Right lung (tissue), 5 donors: Measurements from ENCODE around the gene SV2B. TPM values are rescaled to one million over a fixed set of nuclear protein-coding genes. Genes with fewer than 3 reads are reported as not detected.
A peak's percentile ranks its signal among the peaks of the same experiment; 100 is the strongest.

Experiments
- DNase-seq, 2 donors: peaks; one replicate each; pipeline ENCODE4 v3.0.0-alpha.2; 2013
- polyA plus RNA-seq, 5 donors: library from polyadenylated mRNA; unstranded; fragments of 120-200 nt; gene quantifications; one replicate each; pipeline versions ENCODE4 v1.2.1 to v1.2.3, GENCODE V29; 2013; ENCODE audit warnings: inconsistent platforms in 1 of 5, low replicate concordance in 1 of 5; ENCODE audit not compliant: insufficient read length in 5 of 5, insufficient read depth in 1 of 5

The SV2B gene
- polyA plus RNA-seq, 5 donors, result 1.3 to 2.6 (median 1.5) TPM

GRCh38 chr15:91184441-91184840 lies 84.4 kb downstream of the SV2B start:
- DNase-seq, result no peak

DNA sequence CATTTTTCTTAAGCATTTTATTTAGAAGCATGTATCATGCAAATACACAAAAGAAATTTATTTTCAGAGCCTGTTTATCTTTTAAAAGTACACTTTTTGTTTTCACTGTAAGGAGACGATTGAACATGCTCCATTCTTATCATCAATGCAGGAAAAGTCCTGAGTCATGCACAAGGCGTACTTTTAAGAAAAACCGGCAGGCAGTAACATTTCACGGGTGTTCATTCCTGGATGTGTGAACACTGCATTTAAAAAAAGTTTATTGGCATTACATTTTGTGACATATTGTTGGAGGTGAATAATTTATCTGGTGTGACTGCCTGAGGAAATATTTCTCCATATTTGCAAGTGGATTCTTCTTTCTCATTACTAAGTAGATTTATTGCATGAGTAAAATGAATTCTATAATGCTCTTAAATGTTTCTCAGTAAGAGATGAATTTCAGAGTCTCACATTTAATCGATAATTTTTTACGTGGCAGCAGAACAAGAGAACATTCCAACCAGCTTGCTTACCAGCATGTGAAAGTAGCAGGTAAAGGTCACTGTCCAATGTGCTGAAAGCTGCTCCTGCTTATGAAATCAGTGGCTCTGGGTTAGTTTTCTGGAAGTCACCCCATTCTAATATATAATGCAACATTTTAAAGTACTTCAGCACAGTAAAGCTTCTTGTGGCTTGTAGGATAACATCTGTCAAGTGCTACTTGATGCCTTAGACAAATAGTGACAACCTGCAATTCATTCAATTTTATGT lies 87.0 kb downstream of the SV2B start:
- no peak for DNase-seq

DNA sequence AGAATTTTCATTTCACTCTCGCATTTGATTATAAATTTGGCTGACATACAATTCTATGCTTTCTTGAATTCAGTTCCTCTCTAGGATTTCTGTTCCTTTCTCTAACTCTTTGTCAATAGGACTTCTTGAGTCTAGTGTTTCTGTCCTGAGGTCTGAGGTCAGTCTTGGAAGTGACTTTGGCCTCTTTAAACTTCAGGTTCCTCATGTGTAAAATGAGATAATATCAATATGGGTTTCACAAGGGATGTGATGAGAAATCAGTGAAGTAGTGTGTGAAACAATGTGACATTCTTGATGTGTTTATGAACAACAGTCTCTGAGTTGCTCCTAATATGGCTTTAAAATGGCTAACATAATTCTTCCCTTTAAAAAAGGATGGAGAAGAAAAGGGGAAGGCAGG lies 92.2 kb downstream of the SV2B start:
- no peak for DNase-seq

DNA sequence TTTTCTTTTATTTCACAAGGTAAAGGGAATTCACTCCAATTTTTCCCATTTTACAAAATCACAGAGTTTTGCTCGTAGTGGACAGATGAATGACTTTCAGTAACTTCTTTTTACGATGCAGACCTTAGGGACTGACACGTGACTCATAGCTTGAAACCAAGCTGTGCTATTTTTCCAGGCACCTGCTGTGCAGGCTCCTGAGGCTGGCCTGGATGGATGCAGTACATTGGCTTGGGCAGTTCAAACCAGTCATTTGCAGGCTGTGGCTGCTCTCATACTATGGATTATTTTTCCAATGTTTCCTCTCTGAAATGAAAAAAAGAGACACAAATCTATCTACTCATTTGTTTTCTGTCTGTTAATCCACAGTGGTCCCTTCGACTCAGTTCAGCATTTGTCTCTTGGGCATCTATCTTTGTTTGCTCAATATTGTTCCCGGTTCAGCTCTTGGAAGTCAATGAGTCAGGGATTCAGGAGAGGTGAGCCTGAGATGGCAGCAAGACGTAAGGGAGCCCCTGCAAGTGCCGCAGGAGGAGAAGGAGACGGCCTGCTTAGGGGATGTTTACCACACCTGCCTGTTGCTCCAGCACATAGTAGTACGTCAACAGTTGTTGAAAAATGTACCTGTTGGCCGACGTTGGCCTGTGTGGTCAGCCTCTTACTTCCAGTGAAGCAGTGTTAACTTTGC lies 92.8 kb downstream of the SV2B start:
- no peak for DNase-seq

- no peak for DNase-seq
Observed at GRCh38 chr15:91193378-91193720, 93.3 kb downstream of the SV2B start.

DNA sequence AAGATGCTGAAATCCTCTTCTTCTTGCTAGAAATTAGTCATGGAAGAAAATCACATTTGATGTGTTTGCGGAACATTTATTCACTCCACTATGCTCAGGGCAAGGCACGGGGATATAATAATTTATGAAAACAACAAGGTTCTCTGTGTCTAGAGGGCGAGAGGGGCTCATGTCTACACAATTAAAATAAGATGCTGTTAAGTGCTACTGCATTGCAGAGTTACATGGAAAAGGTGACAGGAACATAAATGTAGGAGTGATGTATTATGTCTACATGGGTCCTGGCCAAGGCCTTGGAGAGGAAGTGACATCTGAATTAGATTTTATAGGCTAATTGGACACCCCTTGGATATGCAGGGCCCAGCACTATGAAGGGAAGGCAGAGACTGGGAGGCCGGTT lies 96.1 kb downstream of the SV2B start:
- no peak for DNase-seq

- no peak for DNase-seq
Observed at GRCh38 chr15:91196768-91197167, 96.7 kb downstream of the SV2B start.

GRCh38 chr15:91199511-91199910 lies 99.5 kb downstream of the SV2B start:
- no peak for DNase-seq

- no peak for DNase-seq
Observed at GRCh38 chr15:91200101-91200754, 100.2 kb downstream of the SV2B start.

DNA sequence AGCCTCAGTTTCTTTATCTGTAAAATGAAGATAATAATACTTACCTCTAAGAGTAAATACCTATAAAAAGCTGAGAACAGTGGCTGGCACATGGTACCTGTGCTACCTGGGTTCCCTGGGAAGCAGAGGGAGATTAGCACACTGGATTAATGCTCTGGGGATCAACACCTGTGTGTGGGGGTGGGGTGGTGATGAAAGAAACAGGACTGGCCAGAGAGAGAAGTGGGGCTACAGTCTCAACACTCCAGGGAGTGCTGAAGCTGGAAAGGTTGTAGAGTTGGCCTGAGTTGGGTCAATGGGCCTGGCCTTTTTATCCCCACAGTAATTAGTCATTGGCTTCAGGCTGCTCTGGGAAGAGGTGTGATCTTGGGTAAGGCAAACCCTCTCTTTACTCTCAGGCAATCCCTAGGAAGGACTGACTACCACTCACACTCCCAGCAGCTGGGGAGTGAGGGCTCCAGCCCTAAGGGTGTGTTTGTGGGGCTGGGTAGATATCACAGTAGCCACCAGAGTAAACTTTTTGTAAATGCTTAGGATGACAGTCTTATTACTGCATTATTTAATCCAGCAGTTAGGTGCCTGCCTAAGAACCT lies 102.5 kb downstream of the SV2B start:
- no peak for DNase-seq

GRCh38 chr15:91203619-91204203 lies 103.7 kb downstream of the SV2B start:
- no peak for DNase-seq

DNA sequence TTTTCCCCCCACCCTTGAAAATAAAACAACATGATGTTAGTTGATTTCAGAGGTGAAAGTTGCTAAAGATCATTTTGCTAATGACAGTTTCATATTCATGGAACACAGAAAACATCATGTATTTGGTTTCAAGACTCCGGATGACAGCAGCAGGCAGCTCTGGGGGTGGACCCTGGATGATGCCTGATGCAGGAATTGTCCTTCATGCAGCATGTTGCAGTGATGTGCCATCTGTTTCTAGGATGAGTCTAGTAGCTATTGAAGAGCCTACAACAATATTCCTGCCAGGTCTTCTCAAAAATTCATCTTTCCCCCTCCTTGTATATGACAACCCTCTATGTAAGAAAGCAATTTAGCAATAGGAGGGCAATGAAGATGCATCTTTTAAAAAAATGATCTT lies 108.3 kb downstream of the SV2B start:
- DNase-seq, result no peak

DNA sequence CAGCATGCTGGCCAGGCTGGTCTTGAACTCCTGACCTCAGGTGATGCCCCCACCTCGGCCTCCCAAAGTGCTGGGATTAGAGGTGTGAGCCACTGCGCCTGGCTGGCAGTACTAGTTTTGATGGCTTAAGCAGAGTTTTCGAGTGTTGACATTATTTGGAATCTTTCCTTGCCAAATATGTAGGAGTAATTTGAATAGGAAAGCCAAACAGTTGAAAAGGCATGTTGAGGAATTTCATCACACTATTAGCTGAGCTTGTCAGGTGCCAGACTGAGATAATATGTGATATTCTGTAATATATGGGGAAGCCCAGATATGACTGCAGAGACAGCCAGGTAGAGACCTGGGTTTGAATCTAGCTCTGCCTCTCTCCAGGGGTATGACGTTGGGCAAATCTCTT lies 109.3 kb downstream of the SV2B start:
- DNase-seq, result no peak

DNA sequence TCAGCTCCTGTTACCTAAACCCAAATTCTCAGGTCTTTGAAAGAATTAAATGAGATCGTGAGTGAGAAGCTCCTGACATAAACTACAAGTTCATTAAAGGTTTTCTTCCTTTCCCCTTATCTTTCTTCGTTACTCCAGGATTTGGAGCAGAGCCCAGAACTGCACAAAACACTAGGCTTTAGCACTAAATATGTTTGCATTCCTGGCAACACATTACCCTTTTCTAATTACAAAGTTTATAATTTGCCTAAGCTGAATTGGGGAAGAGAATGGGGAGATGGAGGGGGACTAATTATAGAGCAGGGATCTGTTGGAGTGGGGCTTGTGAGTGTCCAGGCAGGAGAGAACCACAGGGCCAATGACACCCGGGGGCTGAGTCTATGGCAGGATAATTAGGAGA lies 109.7 kb downstream of the SV2B start:
- DNase-seq, result peak in 1 of 2 donors; percentile 21

DNA sequence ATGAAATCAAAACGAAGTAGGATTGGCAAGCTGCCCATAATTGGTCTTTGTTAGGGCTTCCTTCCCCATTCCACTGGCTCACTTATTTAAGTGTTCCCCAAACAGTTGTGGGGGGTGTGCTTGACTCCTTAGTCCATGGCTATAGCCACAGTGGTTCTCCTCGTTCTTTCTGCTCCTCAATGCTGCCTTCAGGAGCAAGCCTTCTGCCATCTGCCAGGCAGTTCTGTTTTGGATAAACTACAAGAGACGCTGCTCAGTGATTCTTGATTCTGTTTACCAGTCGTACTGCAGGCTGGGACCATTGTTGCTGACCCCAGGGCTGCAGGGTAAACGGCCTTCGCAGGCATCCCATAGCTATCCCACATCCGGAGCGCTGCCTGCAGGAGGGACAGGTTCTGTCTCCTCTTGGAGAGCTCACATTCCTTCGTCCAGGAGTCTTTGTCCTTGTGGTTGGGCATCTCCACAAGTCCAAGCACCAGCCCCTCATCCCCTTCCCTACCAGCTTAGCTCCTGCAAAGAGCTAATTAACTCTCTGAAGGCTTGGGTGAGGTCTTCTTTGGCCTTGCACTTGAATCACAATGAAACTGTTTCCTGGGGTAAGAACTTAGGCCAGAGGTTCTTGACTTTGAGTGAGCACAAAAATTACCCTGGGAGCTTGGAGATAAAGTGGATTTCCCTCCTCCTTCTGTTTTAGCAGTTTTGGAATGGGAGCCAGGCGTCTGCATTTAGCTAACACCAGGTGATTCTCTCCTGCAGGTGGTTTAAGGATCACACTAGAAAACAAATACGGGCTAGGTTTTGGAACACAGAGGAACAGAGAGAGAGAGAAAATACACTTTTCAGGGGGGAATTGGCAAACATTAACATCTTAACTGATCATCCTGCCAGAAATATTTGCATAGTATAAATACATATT lies 114.9 kb downstream of the SV2B start:
- DNase-seq, result no peak

GRCh38 chr15:91216000-91216399 lies 115.9 kb downstream of the SV2B start:
- DNase-seq, result no peak

GRCh38 chr15:91219206-91219605 lies 119.1 kb downstream of the SV2B start:
- DNase-seq, result no peak

DNA sequence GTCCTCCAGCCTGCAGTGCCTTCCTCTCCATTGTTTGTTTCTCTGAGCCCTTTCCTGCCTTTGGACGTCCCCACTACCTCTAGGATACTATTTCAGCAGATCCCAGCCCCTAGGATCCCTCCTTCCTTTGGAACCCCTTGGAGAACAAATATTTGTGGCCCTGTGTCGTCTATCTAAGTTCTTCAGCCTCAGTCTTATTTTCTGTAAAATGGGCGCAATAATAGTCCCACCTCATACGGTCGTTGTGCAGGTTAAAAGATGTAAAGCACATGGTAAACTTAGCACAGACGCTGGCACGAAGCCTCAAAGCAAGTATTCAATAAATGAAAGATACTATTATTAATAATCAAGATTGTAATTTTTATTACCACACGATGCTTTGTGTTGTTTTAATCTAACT lies 122.0 kb downstream of the SV2B start:
- no peak for DNase-seq

DNA sequence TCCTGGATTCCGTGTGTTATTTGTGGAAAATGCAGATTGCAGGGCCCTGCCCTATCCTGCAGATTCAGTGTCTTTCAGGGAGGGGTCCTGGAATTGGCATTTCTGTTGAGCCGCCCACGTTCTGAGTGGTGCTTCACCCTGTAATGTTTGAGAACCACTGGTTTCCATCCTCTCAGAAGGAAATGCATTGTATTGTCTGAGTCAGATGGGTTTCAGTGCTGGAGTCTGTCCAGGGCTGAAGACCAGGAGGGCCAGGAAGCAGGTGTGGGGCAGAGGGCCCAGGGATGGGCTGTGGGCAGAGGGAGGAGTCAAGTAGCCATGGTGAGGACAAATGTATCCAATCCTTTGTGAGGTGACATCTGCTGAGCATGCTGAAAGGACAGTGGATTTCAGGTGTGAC lies 123.8 kb downstream of the SV2B start:
- DNase-seq, result no peak

DNA sequence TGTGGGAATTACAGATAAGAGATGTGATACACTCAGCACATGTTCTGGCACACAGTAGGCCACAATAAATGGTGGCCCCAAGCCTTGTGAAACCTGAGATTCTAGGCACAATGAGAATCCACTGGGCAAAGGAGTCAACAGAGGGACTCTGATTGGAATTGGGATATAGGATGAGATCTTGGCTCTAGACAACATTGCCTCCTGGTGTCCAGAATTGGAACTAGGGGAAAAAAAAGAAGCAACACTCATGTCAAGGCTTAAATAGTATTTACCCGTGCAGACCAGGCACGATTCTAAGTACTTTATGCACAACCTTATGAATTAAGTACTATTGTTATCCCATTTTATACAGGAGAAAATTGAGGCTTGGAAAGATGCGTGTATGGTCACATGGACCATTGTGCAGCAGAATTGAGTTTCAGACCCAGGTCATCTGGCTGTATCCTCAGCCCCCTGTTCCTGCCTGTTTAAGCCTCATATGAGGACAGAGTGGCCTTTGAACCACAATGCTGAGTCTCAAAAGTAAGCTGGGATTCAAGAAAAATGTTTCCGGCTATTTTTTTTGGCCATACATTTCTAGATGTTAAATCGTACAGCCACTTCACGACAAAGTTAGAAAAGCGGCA lies 124.8 kb downstream of the SV2B start:
- peak in 1 of 2 donors; percentile 26 for DNase-seq

DNA sequence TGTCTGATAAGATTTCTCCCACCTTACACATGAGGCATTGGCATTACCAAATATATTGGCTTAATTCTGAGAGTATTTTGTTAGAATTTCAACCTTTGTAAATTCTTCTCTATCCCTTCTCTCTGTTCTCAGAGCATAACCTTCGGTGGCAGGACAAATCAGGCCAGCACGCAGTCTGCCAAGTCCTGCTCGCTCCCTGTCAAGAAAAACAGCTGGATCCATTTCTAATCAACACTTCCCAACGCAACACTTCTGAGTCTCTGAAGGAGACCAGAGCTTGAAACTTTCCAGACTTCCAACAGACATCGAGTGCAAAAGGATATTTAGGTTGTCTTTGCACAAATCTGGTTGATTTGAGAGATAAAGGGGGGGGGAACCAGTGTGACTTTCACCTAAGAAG lies 125.7 kb downstream of the SV2B start:
- DNase-seq, result peak; percentile 78 to 80
